H4 (cell line): ENCODE results near the gene R3HDM4. TPM values are rescaled to one million over a fixed set of nuclear protein-coding genes. Genes with fewer than 3 reads are reported as not detected.
A peak's percentile ranks its signal among the peaks of the same experiment; 100 is the strongest.

Experiments
- DNase-seq: peaks from one replicate; pipeline ENCODE4 v3.0.0-alpha.2; 2015; ENCODE audit warnings: low spot score
- total RNA-seq: library from RNA; depleted of rRNA; stranded (reverse); fragments of >200 nt; shearing (Covaris generic); gene quantifications from 2 replicates; pipeline ENCODE4 v1.2.3, GENCODE V29; 2014

The R3HDM4 gene
- total RNA-seq, 1 experiment from 2014 or later = 26.8 TPM

DNA sequence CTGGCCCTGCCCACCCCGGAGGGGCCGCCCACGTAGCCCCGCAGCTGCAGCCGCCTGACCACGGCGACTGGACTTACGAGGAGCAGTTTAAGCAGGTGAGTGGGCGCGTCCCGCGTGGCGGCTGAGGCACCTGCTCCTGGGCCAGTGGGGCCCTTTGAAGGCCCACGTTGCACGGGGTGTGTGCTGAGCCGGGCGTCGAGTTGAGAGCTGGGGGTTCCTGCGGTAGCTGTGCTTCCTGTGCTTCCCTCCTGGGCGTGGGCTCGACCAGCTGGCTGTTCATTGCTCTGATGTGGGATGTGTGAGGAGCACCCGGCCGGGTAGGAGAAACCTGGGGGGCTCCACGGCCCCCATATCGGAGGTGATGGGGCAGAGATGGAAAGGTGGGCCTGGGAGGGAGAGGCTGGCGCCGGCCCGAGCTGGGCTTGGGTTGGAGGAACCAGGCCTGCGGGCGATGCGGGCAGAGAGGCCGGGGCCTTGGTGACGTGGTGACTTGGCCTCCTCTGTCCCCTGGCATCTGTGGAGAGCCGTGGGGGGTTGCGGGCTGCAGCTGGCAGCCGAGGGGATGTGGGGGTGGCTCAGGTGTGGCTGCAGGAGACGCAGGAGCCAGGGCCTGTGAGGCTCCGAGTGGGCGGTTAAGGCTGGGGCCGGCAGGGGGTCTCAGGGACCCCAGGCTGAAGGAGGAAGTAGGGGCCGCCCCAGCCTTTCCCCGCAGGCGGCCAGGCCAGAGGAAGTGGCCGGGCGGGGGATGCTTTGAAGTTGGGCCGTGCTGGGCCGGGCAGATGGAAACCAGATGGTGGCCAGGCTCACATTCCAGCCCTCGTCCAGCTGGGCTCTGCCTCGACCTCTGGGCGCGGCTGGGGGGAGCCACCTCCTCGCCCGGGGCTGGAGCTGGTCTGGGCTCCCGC, 19.9 kb upstream of the R3HDM4 start:
- peak; percentile 68 for DNase-seq

DNA sequence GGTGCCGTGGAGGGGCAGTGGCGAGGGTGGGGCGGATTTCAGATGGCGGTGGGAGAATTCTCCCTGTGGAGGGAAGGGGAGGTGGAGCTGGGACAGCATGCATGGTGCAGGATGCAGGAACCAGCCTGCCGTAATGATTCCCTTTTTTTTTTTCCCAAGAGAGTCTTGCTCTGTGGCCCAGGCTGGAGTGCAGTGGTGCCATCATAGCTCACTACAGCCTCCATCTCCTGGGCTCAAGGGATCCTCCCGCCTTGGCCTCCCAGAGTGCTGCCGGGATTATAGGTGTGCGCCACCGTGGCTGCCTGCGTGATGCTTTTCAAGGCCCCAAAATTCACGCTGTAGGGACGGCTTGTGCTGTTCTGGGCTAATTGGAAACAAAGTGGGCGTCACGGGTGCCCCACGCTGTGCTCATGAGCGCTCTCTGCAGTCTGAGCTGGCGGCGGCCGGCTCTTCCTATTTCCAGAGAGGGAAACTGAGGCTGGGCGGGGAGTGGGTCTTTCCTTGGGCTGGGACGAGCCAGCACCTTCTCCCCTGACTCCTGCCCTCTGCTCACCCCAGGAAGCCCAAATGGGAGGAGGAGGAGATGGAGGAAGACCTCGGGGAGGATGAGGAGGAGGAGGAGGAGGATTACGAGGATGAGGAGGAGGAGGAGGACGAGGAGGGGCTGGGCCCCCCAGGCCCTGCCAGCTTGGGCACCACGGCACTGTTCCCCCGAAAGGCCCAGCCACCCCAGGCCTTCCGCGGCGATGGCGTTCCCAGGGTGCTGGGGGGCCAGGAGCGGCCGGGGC, 19.0 kb upstream of the R3HDM4 start:
- DNase-seq = no peak

DNA sequence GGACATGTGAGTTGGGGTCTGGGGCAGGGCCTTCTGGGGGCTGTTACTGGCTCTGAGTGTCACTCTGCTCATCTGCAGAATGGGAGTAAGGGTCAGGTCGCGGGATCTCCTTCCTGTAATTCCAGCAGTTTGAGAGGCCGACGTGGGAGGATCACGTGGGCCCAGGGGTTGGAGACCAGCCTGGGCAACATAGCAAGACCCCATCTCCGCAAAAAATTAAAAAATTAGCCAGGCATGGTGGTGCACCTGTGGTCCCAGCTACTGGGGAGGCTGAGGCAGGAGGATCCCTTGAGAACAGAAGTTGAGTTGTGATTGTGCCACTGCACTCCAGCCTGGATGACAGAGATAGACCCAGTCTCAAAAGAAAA, 16.9 kb upstream of the R3HDM4 start:
- no peak for DNase-seq

DNA sequence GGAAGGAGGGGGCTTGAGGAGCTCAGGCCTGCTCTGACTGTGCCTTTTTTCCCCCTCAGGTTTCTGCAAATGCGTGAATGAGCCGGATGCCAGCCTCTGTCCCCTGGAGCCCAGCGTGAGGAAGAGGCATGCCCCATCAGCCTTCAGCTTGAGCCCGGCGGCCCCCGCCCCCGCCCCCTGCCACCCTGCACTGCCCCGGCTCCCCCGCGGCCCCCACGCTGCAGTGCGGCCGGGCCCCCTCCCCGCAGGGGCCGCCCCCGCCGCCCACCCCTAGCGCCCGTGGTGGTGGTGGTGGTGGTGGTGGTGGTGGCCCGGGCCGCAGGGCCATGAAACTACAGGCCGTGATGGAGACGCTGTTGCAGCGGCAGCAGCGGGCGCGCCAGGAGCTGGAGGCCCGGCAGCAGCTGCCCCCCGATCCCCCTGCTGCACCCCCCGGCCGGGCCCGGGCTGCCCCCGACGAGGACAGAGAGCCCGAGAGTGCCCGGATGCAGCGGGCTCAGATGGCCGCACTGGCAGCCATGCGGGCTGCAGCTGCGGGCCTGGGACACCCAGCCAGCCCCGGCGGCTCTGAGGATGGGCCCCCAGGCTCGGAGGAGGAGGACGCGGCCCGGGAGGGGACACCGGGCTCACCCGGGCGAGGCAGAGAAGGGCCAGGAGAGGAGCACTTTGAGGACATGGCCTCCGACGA, 16.3 kb upstream of the R3HDM4 start:
- no peak for DNase-seq

DNA sequence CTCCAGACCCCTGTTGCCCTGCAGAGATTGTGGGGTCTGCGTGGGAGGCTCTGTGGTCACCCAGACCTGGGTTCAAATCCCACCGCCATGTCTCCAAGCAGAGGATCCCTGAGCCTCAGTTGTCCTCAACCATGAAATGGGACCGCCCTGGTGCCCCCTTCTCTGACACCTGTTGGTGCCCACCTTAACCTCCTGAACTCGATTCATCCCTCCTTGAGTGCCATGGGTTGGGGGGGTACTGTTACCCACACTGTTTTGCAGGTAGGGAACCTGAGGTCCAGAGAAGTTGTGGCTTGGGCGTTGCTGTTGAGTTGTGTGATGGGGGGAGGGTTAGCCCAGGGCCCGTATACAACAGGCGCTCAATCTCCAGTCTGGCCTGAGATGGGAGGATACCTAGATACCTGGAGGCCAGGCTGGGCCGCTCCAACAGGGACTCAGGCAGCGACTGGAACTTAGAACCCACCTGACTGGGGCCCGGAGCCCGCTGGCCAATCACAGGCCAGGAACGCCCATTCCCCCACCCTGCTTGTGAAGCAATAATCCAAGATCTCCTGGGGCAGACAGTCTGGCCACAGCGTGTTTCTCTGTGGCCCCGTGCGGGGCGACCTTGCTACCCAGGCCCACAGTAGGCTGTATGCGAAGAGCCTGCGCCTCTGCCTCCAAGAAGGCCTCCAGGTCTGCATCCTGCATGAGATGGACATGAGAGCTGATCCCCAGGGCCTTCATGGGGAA, 15.6 kb upstream of the R3HDM4 start:
- DNase-seq = no peak

DNA sequence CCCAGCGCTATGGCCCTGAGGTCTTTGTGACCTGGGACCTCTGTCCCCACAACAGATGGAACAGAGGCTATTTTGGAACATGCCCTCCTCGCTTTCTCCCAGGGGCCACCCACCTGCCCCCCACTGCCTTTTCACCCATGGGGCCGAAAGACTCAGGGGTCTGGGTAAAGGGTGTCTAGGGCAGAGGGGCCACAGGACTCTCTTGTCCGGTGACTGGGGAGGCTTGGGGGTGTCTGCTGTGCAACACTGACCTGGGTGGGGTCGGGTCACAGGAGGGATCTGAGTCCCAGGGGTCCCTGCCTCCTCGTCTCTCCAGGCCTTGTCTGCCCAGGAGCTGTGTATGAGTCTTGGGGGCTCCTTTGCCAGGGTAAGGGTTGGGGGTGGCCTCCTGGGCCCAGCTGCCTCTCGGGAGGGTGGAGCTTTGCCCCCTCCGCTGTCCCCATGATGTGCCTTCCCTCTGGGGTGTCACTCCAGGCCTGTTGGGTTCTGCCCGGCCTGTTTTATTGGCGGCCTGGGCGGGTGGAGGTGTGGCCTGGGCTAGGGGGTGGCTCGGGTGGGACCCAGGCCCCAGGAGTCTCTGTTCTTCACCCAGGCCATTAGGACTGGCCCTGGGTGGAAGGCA, 14.9 kb upstream of the R3HDM4 start:
- no peak for DNase-seq

DNA sequence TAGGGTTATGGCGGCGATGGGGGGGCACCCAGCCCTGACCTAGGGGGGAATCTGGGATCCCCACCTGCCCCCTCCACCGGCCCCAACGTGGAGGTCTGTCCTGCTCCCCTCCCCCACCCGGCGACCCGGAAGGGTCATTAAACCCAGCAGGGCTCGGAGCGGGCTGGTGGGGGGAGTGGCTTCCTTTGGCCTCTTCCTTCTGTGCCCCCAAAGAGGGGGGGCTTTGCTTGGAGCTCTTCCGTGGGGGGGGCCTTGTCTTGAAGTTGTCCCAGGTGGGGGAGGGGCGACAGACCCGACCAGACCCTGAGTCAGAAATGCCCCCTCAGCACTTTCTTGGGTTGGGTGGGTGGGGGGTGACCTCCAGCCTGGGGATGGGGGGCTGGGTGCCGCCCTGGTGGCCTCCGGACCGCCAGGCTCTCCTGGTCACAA, 14.3 kb upstream of the R3HDM4 start:
- no peak for DNase-seq

DNA sequence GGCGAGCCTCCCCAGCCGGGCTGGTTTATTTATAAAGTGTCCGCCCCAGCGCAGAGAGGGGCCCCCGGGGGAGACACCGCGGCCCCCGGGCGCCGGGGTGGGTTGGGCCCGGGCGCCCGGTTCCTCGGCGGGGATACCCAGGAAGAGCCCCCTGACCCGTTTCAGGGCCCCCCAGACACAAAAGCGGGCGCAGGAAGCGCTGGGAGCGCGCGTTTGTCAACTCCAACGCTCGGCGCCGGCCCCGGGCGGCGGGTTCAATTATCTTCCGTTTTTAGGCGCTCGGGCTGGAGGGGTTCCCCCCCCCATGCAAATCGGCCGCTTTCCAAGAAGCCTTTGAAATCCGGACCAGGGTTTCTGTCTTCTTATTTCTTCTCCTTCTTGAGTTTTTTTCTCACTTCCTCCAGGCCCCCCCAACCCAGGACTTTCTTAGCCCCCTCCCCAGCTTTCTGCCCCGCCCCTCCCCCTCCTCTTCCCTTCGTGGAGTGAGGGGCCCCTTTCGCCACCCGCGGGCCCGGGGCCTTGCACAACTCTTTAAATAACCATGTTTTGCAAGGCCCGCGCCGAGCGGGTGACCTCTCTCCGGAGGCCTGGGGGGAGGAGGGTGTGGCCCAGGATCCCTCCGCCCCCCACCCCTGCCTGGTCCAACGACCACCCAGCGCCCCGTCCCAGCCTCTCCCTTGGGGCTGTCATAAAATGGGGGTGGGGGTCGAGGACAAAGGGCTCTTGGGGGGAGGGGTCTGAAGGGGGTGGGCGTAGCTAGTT, 13.8 kb upstream of the R3HDM4 start:
- DNase-seq = no peak

DNA sequence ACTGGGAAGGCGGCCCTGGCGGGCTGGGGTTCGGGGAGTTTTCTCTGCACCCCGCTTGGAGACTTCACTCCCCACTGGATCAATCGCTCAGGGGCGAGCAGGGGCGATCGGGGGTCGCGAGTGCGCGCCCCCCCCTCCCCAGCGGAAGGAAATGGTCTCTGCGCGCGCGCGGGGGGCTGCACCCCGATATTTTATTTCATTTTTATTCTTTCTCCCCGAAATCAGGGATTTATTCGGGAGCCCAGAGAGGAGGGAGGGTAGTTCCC, 13.2 kb upstream of the R3HDM4 start:
- DNase-seq = no peak

DNA sequence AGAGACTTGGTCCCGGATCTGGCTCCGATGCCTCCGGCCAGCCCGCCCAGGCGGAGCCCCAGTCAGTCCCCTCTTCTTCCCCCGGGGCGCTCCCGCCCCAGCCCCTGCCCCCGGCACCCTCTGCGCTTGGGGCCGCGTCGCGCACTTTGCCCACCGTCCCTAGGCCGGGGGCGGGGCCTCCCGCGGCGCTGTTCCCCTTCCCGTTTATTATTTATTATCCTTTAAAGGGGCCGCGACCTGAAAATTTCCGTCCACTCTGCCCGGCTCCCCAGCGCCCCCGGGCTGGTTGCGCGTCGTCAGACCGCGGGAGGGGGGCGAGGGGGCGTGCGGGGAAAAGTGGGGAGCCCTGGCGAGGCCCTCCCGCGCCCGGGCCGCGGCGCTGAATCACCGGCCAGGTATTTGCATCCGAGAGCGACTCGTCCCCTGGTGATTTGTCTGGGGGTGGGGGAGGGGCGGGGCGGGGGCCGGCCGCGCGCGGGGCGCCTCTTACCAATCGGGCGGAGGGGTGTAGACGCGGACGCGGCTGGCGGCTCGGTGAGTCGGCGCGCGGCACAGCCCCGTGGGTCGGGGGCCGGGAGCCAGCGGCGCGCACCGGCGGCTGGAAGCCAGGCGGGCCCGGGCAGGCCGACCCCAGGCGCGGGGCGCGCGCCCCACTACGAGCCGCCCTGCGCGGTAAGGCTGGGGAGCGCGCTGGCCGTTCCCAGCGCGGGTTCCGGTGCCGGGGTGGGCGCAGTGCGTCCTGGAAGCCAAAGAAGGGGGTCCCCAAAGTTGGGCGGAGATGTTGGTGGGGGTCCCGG, 12.7 kb upstream of the R3HDM4 start, which contains the start of gene ARID3A:
Gene ARID3A (plus strand): TSS at position 510 of the 797 bp plus-strand sequence. CDS start 3,494 bp downstream, outside the sequence.
- DNase-seq = peak; percentile 49

DNA sequence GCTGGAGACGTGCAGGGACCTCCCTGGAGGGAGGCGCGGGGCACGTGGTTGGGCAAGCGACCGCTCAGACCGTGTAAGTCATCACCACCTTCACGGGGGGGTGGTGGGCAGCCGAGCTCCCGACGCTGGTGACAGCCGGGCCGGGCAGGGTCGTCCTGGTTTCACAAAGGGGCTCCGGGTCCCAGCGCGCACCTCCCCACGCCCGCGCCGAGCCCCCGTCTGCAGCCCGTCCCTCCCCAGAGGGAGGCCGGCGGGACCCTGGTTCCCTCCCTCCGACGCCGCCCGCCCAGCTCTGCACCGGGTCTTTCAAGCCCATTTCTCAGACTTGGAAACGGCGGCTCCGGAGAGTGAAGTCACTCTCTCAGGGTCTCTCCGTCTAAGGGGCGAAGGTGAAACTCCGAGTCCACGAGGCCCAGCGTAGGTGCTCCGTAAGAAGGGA, 12.1 kb upstream of the R3HDM4 start:
- DNase-seq = peak; percentile 35

DNA sequence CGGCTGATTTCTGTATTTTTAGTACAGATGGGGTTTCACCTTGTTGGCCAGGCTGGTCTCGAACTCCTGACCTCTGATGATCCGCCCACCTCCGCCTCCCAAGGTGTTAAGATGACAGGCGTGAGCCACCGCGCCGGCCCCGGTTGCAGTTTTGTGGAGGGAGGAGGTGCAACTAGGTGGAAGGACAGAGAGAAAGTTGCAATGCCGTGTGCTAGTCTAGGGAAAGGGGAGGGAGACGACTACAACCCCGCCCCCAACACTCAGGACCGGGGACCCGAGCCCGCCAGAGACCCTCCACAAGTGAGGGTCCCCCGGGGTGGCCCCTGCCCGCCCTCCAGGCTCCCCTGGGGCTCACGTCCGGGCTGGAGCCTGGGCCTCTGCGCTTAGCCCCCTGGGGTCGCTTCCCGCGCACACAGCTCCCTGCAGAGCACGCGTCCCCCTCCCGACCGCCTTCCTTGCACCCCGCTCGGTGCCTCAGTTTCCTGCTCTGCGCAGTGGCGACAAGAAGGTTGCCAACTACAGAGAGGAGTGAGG, 11.6 kb upstream of the R3HDM4 start:
- DNase-seq = no peak

DNA sequence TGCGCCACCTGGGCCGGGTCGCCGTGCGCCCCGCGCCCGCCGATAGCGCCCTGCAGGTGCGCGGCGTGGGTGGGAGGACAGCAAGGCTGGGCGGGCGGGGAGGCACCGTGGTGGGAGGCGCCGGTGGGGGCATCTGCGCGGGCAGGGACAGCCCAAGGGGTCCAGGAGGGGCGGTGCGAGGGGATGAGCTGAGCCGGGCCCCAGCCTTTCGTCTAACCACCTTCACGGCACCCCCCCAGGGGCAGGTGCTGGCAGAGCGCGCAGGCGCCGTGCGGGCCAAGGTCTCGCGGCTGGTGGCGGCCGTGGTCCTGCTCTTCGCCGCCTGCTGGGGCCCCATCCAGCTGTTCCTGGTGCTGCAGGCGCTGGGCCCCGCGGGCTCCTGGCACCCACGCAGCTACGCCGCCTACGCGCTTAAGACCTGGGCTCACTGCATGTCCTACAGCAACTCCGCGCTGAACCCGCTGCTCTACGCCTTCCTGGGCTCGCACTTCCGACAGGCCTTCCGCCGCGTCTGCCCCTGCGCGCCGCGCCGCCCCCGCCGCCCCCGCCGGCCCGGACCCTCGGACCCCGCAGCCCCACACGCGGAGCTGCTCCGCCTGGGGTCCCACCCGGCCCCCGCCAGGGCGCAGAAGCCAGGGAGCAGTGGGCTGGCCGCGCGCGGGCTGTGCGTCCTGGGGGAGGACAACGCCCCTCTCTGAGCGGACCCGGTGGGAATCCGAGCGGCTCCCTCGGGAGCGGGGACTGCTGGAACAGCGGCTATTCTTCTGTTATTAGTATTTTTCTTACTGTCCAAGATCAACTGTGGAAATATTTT, 7.2 kb upstream of the R3HDM4 start:
- DNase-seq = no peak

DNA sequence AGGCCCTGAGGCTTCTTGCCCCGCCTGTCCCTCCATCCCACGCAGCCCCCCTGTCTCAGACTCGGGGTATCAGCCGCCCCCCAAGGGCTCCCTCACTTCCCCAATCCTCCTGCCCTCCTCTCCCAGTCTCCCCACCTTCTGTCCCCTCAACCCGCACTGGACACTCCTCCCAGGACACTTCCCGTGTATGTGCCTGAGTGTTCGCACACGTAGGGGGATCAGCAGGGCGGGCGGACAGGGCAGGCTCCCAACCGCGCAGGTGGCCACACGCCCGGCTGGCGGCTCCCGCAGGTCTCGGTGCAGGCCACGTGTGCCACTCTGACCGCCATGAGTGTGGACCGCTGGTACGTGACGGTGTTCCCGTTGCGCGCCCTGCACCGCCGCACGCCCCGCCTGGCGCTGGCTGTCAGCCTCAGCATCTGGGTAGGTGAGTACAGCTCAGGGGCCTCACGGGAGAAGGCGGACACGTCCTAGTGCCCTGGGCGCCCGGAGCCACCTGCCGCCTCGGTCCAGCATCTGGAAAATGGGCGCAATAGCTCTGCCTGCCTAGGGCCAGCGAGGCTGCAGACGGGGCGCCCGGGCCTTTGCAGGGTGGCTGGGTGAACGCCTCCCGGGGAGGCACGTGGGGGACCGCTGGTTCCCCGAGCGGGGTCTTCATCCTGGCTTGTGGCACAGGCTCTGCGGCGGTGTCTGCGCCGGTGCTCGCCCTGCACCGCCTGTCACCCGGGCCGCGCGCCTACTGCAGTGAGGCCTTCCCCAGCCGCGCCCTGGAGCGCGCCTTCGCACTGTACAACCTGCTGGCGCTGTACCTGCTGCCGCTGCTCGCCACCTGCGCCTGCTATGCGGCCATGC, 6.4 kb upstream of the R3HDM4 start:
- DNase-seq = no peak

DNA sequence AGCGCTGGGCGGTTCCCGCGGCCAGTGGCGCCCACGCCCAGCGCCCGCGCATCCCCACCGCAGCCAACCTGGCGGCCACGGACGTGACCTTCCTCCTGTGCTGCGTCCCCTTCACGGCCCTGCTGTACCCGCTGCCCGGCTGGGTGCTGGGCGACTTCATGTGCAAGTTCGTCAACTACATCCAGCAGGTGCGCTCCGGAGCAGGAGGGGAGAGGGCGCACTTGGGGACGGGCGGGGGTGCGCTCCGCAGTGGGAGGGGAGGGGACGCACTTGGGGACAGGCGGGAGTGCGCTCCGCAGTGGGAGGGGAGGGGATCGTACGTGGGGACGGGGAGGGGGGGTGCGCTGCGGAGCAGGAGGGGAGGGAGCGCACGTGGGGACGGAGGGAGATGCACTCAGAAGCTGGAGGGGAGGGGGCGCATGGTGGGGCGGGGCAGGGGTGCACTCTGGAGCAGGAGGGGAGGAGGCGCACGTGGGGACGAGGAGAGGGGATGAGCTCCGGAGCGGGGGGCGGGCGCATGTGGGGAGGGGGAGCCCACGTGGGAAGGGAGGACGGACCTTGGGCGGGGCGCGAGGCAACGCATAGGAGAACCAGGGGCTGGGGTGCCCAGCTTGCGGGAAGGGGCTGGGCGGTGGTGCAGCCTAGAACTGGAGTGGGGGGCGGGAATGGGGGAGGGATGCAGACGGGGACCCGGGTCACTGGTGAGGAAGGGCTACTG, 5.6 kb upstream of the R3HDM4 start:
- no peak for DNase-seq

DNA sequence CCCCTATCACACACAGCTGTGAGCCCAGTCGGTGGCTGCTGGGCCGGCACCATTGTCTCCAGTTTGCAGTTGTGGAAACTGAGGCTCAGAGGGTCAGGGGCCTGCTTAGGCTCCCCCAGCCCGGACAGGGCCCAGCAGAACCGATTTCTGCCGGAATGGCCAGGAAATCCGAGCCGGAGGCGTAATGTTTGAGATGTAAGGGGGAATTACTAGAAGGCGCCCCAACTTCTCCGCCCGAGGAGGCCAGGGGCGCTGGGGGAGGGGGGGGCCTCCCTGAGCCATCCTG, 5.1 kb upstream of the R3HDM4 start:
- no peak for DNase-seq
